C1 segment of cervical spinal cord (tissue), 14 donors: ENCODE results near the gene STARD10.
A peak's percentile ranks its signal among the peaks of the same experiment; 100 is the strongest.
"Not testable (repeated sequence)": the region's sequence is repeated elsewhere in the genome, so short reads cannot be mapped to it uniquely, and the experiment has no call there.

ENCODE experiments used
- DNase-seq, 14 donors: peaks; one replicate each; lab custom pipeline; 2025; lab: John Stamatoyannopoulos, UW

Gene STARD10

DNA sequence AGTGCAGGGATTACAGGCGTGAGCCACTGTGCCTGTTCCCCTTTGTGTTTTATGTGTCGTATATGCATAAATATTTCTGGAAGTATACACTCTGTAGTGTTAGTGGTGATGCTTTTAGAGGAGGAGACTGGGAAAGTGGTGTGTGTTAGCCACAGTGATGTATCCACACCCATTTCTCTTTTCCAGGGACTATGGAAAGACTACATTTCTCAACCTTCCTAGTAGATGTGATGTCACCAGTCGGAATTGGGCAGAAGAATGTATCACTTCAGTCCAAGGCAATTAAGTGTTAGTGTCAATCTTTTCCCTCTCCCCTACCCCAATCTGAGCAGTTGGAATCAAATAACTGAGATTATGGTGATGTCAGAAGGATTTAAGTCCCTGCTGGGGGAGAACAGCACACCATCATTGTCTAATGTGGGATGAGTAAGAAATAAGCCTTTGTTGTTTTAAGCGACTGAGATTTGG is 14.5 kb upstream of the STARD10 start:
- no peak for DNase-seq

DNA sequence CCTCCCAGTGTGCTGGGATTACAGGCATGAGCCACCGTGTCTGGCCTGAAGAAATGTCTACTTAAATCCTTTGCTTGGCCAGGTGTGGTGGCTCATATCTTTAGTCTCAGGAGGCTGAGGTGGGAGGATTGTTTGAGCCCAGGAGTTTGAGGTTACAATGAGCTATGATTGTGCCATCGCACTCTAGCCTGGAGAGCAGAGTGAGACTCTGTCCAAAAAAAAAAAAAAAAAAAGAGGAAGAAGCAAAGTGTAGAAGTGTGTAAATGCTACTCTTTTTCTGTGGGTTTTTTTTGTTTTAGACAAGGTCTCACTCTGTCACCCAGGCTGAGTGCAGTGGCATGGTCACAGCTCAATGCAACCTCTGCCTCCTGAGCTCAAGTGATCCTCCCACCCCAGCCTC is 13.9 kb upstream of the STARD10 start:
- no peak for DNase-seq

DNA sequence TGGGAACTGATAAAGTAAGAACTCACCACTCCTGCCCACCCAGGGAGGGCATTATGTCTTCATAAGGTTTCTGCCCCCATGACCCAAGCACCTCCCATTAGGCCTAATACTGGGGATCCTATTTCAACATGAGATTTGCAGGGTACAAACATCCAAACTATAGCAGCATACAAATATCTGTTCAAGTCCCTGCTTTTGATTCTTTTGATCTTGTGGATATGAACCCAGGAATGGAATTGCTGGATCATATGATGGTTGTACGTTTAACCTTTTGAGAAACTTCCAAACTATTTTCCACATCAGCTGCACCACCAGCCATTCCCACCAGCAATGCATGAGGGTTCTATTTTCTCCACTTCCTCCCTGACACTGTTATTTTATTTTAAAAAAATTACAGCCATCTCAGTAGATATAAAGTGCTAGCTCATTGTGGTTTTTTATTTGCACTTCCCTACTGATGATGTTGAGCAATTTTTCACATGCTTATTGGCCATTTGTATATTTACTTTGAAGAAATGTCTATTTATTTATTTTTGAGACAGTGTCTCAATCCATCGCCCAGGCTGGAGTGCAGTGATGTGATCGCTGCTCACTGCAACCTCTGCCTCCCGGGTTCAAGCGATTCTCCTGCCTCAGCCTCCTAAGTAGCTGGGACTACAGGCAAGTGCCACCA is 13.3 kb upstream of the STARD10 start:
- no peak for DNase-seq

DNA sequence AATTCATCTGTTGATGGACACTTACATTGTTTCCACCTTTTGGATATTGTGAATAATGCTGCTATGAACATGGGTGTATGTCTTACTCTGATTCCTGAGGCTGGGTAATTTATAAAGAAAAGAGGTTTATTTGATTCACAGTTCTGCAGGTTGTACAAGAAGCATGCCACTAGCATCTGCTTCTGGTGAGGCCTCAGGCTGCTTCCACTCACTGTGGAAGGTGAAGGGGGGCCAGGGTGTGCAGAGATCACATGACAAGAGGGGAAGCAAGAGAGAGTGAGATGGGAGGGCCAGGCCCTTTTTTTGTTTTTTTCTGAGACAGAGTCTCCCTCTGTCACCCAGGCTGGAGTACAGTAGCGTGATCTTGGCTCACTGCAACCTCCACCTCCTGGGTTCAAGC is 12.5 kb upstream of the STARD10 start:
- not testable (repeated sequence) for DNase-seq

DNA sequence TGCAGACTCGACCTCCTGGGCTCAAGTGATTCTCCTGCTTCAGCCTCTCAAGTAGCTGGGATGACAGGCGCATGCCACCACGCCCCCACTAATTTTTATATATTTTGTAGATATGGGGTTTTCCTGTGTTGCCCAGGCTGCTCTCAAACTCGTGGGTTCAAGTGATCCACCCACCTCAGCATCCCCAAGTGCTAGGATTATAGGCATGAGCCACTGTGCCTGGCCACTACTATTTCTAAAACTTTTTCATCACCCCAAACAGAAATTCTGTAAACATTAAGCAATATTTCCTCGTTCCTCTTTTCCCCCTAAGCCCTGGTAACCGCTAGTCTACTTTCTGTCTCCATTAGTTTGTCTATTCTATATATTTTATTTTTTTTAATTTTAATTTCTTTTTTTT is 11.4 kb upstream of the STARD10 start:
- DNase-seq, result no peak

DNA sequence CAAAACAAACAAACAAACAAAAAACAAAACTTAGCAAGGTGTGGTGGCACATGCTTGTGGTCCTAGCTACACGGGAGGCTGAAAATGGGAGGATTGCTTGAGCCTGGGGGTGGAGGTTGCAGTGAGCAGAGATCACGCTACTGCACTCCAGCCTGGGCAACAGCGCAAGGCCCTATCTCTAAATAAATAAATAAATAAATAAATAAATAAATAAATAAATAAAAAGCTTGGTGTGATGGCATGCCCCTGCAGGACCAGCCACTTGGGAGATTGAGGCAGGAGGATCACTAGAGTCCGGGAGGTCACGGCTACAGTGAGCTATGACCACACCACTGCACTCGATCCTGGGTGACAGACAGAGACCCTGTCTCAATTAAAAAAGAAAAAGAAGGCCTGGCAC is 9.0 kb upstream of the STARD10 start:
- DNase-seq, result no peak

DNA sequence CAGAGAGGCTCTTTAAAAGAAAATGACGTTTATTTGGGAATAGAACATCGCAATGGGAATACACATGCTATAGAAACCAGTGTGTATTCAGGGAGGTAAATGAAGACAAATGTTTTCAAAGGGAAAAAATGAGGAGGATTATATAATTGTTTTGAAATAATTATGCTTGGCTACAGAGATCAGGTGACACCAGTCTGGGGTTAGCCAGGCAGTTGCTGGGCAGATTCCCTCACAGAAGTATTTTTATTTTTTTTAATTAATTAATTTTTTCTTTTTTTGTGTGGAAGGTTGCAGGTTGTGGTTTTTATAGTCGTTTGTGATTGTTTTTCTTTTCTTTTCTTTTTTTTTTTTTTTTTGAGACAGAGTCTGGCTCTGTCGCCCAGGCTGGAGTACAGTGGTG is 5.6 kb upstream of the STARD10 start:
- no peak for DNase-seq

DNA sequence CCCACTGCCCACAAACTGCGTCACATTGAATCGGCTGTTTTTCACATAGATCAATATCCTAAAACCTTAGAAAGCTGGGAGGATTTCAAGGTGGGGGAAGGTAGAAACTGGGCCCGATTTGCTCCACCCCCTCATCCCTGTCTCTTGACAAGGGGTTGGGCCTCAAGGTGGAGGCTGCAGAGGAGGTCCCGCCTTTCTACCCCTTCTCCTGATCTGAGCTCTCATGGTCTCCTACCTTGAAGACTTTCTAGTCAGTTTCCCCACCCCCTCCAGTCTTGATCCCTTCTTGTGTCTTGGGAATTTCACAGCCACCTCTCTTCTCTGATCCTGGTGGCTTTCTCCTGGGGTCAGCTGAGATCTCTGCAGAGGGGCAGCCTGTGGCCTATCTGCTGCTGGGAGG is 4.5 kb upstream of the STARD10 start:
- no peak for DNase-seq

DNA sequence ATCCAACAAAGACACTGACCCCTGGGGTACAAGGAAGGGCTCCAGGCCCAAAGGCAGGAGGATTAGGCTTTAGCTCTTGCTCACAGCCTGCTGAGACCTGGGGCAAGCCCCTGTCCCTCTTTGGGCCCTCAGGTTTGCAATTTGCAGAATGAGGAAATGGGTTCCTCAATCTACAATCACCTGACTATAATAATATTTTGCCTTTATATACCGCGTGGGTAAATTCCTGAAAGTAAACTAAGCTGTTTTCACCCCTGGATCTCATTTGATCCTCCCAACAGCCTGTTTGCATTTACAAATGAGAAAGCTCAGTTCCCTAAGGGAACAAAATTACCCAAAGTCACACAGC is 797 bp downstream of the STARD10 start:
- DNase-seq, result peak in 1 of 14 donors; percentile 24

DNA sequence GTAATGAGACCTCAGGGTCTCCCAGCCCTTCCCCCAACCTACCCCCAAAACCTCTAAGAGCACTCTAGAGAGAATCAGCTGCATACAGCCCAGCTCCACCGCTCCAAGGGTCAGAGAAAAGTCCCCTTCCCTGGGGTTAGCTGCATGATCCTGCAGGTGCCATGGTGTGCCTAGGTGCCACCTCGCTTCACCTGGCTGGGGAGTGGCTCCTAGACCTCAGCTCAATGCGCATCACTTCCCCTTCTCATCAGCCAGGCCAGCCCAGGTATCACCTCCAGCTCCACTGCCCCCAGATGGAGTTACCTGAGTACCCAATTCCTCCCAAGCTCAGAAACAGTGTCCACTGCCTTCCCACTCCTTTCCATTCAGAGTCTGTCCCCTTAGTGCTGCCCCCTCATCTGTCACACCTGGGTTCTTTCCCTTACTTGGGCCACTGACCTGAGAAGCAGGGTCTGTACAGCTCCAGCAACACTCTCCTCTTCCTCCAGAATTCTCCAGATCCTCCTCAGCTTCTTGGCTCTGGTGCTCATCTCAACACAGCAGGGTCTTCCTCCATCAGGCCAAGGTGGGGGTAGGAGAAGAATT is 1.3 kb downstream of the STARD10 start:
- DNase-seq, result peak in 1 of 14 donors; percentile 26

DNA sequence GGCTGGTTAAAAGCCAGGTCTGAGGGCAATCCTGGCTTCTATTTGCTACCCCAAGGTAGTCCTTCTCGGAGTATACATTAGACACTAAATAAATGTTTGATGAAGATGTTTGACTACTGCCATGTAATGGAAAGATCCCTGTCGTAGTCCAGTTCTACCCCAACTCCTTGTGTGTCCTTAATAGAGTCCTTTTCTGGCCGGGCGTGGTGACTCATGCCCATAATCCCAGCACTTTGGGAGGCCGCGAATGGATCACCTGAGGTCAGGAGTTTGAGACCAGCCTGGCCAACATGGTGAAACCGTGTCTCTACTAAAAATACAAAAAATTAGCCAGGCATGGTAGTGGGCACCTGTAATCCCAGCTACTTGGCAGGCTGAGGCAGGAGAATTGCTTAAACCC is 2.6 kb downstream of the STARD10 start:
- DNase-seq, result not testable (repeated sequence)

DNA sequence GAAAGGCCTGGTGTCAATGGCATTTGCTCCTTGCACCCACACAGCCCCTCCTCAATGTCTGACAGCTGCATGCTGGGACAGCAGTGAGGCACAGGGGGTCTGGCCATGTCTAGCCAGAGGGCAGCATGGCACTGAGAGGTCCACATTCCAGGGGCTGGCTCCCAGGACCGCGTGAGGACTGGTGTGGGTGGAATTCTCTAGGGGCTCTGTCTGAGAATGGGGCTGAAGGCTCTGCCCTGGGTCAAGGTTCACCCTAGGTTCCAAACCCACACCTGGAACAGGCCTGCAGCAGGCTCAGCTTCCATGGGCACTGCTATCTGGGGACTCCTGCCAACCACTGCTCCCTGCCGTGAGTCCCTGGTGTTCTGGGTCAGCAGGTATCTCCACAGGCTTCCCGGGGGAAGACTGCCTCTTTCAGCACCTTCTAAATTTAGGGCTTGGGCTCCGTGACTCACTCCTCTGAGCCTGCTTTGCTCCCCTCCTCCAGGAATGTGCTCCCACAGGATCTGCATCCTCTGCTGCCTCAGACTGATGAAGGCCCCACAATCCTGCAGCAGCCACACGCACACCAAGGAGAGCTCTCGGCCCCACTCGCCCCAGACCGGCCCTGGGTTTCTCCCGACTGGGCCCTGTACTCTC is 4.2 kb downstream of the STARD10 start:
- DNase-seq, result no peak

DNA sequence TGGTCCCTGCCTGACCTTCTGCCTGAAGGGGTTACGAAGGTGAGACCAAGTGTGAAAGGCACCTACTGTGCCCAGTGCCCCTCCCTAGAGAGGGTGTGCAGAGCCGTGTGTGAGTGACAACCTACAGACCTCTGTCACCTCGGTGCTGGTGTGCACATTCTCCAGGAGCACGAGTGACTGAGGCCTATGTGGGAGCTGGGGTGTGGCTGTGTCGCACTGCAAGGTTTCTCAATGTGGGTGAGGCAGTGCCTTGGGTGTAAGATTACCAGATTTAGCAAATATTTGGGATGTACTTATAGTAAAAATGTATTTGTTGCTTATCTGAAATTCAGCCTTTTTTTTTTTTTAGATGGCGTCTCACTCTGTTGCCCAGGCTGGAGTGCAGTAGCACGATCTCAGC is 5.6 kb downstream of the STARD10 start:
- no peak for DNase-seq

DNA sequence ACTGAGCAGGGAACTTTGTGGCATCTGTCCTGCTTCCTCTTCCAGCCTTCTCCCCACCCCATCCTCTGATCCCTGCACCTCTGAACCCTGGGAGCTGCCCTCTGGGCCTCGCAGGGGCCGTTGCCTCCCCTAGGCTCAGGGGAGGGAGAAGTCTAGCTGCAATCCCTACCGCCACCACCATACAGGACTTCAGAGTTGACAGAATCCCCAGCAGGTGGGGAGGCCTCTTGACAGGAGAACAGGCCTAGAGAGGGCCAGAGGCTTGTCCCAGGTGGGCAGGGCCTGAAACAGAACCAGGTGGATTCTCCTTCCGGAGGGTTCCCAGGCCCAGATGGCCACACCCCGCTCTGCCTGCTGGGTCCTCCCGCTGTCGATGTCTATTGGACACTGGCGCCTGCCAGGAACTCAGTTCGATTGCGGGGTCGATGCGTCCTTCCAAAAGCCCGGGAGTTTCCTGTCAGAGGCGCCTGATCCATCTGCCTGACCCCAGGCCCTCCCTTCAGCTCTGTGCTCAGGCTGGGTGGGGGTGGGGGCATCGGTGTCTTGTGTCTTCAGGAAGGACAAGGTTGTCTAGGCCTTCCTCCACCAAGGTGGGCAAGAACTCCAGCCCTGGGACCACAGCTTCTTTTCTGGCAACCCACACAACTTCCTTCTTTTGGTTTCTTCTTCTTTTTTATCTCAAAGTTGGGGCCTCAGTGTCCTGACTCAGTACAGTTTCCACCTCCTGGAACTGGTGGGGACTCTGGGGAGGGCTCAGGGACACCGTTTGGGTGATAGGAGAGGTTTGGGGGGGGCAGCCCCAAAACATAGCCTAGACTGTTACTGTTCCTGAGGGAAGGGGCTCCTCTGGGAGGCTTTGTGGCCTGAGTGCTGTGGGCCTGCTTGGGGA is 6.4 kb downstream of the STARD10 start:
- DNase-seq, result no peak

DNA sequence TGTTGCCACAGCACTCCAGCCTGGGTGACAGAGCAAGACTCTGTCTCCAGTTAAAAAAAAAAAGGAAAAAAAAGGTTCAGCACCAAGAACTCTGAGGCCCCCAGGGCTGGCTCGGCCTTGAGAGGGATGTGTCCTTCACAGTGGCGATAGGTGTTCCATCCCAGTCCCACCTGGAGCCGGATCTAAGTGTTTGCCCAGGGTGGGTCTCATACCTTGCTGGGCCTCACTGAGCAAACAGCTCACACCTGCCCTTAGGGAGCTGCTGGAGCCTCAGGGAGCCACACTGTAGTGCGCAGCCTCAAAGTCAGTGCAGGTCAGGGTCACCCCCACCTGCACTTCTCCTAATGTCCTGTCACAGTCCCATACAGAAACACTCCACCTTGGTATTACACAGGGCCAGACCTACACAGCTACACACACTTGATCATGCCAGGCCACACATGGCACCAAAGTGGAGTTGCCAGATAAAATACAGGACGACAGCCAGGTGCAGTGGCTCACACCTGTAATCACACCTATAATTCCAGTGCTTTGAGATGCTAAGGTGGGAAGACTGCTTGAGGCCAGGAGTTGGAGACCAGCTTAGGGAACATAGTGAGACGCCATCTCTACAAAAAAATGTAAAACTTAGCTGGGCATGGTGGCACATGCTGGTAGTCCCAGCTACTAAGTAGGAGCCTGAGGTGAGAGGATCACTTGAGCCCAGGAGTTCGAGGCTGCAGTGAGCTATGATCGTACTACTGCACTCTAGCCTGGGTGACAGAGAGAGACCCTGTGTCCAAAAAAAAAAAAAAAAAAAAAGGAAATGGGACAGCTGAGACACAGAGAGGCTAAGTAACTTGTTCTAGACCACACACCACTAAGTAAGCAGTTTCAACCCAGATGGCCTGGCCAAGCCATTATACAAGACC is 7.3 kb downstream of the STARD10 start:
- DNase-seq, result no peak

DNA sequence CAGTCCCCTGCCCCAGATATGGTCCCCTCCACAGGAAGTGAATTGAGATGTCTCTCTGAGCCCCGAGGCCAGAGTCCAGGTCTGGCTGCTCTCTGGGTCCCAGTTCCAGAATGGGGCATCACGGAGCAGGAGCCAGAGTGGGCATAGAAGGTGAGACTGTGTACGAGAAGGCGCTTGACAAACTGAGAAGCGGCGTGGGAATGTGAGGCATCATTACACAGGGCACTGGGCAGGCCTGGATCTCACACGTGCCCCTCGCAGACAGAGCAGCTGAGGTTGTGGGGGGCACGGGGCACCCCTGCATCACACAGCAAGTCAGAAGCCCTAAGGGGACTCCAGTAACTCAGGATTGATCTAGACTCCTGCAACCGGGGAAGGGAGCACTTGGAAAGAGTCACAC is 9.2 kb downstream of the STARD10 start:
- no peak for DNase-seq

DNA sequence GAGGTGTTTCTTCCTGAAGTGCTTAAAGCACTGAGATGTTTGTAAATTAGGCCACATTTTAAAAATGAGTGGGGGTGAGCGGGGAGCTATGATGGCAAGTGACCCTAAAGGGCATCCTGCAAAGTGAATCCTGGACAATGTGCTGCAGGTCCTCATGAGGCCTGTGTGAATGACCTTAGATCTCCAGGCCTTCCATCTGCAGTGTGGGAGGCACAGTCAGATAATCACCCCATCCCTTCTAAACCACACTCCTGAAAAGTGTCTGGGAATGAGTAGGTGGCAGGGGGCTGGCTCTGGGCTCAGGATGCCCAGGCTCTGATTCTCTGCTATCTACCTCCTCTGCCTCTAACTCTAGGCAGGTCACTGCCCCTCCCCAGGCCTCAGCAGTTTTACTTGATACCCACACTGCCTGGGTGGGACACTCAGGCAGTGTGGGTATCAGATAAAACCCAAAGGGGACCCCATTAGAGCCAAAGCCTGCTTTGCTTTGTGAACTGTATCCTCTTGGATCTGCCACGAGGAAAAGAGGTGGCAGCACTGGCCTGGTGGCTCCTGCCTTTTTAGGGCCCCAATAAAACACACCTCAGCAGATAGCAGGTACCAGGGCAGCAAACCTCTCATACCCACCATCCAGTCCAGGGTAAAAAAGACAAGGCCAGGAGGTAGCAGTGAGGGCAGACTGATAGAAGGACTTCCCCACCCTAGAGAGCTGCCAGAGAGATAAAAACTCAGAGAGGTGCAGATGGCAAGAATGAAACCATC is 10.5 kb downstream of the STARD10 start:
- no peak for DNase-seq

DNA sequence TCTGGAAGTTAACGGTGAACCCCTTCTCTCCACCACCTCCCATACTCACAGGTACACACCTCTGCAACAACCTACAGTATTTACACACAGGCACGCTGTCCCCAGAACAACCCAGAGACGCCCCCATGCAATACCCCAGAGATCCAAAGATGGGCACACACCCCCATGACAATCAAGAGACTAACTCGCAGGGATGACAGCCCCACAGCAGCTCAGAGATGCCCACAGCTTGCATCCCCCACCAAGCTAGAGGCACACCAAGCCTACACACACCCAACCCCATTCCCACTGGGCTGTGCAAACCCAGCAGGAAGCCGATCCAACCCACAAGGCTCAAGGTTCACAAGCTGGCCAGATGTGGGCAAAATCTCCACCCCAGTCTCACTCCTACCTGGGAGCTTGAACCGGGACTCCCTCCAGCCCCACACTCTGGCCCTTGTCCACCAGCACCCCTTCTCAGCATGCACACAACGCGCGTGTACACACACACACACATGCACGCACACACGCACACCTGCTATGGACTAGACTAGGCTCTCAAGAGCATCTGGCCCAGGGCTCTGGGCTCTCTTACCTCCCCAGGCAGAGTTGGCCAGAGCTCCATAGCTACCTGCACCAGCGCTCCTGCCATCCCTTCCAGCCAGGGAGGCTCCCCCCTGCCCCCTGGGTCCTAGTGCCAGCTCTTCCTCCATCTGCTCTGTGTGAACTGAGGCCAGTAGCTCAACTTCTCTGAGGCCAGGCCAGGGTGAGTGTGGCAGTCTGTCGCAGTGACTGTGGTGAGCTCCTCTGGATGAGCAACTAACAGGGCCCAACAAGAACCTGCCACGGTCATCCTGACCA is 11.5 kb downstream of the STARD10 start:
- peak in 1 of 14 donors; percentile 87 for DNase-seq

DNA sequence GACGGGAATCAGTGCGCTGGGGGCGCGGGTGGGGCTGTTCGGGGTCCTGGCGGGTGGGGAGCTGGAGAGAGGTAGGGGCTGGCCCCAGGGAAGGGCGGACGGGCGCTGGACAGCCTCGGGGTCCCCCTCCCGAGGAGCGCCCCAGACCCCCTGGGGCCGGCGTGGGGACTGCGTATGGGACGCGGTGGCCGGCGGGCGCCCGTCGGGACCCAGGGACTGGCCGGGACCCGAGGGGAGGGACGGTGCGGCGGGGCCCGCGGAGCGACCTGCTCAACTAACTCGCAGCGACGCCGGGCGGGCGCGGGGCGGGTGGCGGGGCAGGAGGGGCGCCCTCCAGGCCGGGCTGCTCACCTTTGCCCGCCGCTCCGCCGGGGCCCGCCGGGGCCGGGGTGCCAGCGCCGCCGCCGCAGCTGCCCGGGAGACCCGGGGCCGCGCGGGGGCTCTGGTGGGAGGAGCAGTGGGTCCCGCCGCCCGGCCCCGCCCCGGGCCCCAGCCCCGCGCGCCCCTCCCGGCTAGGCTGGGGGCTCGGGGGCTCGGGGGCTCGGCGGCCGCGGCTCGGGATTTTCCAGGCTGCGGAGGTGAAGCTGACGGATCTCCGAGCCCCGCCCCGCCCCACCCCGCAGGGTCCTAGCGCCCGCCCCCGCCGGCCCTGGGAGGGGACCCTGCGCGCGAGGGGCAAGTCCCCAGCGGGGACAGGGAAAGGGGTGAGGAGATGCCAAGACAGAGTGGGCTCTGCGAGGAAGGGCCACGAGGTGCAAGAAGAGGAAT is 12.3 kb downstream of the STARD10 start:
- DNase-seq, result peak in 2 of 14 donors; percentile 33 to 81
